ENCODE measurements around the gene DDX41.
"Not testable (repeated sequence)": the region's sequence is repeated elsewhere in the genome, so short reads cannot be mapped to it uniquely, and the experiment has no call there.

Gene DDX41

GRCh38 chr5:177486256-177486655 is 30.5 kb downstream of the DDX41 start:
- H3K79me2 ChIP-seq (ENCODE audit: insufficient read depth, low read length): no peaks in the 10 kb centered on the region
- H2AFZ ChIP-seq (ENCODE audit: low read length): no peak overlapping the region
- H3K27me3 ChIP-seq (ENCODE audit: insufficient read depth, low read length): no peaks in the 10 kb centered on the region
- H4K20me1 ChIP-seq (ENCODE audit: insufficient read depth, low read length): no peaks in the 10 kb centered on the region
- no peak overlapping the region for H3K4me2 ChIP-seq (ENCODE audit: low read length)
- H3K4me1 ChIP-seq (ENCODE audit: insufficient read depth, low read length, severe bottlenecking): peaks cover 26% of the 10 kb centered on the region
- no peaks in the 10 kb centered on the region for H3K9me2 ChIP-seq (ENCODE audit: low read depth, low read length)
- no peaks in the 10 kb centered on the region for H3F3A ChIP-seq (ENCODE audit: insufficient read depth, low read length)
- no peak overlapping the region for H3K4me3 ChIP-seq (ENCODE audit: low read depth, low read length, poor library complexity, severe bottlenecking)
- H3K9me3 ChIP-seq (ENCODE audit: low read length): no peaks in the 10 kb centered on the region
- no peak overlapping the region for H3K27ac ChIP-seq (ENCODE audit: low read depth, low read length, poor library complexity, severe bottlenecking)
- no peak overlapping the region for H3K9ac ChIP-seq (ENCODE audit: low read length)
- H3K36me3 ChIP-seq (ENCODE audit: insufficient read depth, low read length): peaks cover 14% of the 10 kb centered on the region
- TF ChIP-seq EZH2 (IDR thresholded peaks at IDR 0.05; ENCODE audit: borderline replicate concordance, low read length) (no peak), CTCF (IDR thresholded peaks at IDR 0.05; ENCODE audit: low read length) (no peak)

- H3K79me2 ChIP-seq (ENCODE audit: insufficient read depth, low read length); H2AFZ ChIP-seq (ENCODE audit: low read length); H3F3A ChIP-seq (ENCODE audit: insufficient read depth, low read length); H3K27me3 ChIP-seq (ENCODE audit: insufficient read depth, low read length); H3K9me3 ChIP-seq (ENCODE audit: low read length); H3K9ac ChIP-seq (ENCODE audit: low read length); H4K20me1 ChIP-seq (ENCODE audit: insufficient read depth, low read length); H3K27ac ChIP-seq (ENCODE audit: low read depth, low read length, poor library complexity, severe bottlenecking); H3K9me2 ChIP-seq (ENCODE audit: low read depth, low read length); H3K4me2 ChIP-seq (ENCODE audit: low read length); H3K4me3 ChIP-seq (ENCODE audit: low read depth, low read length, poor library complexity, severe bottlenecking): not testable (repeated sequence)
- H3K4me1 ChIP-seq (ENCODE audit: insufficient read depth, low read length, severe bottlenecking): peaks cover 21% of the 10 kb centered on the region
- peaks cover 14% of the 10 kb centered on the region for H3K36me3 ChIP-seq (ENCODE audit: insufficient read depth, low read length)
Measured at GRCh38 chr5:177485753-177486152, 31.0 kb downstream of the DDX41 start.

- no peaks in the 10 kb centered on the region for H3K9me3 ChIP-seq (ENCODE audit: low read length)
Measured at GRCh38 chr5:177484902-177485549, 31.7 kb downstream of the DDX41 start.

More at GRCh38 chr5:177484902-177485549, 31.7 kb downstream of the DDX41 start:
- Histone ChIP-seq H3K9me2 (ENCODE audit: low read depth, low read length) (no peaks in the 10 kb centered on the region), H3F3A (ENCODE audit: insufficient read depth, low read length) (no peaks in the 10 kb centered on the region), H3K4me1 (ENCODE audit: insufficient read depth, low read length, severe bottlenecking) (peaks cover 14% of the 10 kb centered on the region), H3K4me2 (ENCODE audit: low read length) (no peak overlapping the region), H3K9ac (ENCODE audit: low read length) (no peak overlapping the region), H3K4me3 (ENCODE audit: low read depth, low read length, poor library complexity, severe bottlenecking) (no peak overlapping the region), H3K79me2 (ENCODE audit: insufficient read depth, low read length) (no peaks in the 10 kb centered on the region), H3K36me3 (ENCODE audit: insufficient read depth, low read length) (peaks cover 14% of the 10 kb centered on the region), H3K27ac (ENCODE audit: low read depth, low read length, poor library complexity, severe bottlenecking) (no peak overlapping the region), H3K27me3 (ENCODE audit: insufficient read depth, low read length) (no peaks in the 10 kb centered on the region), H4K20me1 (ENCODE audit: insufficient read depth, low read length) (no peaks in the 10 kb centered on the region), H2AFZ (ENCODE audit: low read length) (no peak overlapping the region)
- TF ChIP-seq EZH2 (IDR thresholded peaks at IDR 0.05; ENCODE audit: borderline replicate concordance, low read length): no peak
- no peak for TF ChIP-seq CTCF (IDR thresholded peaks at IDR 0.05; ENCODE audit: low read length)

Measured in OCI-LY1 (cell line).